BLaER1 treated with 17β-estradiol and CSF1 and Interleukin-3, amounts not matched to agents 10 nM and 100 nM (cell line): ENCODE measurements around the gene KRT86.
"Not testable (repeated sequence)": the region's sequence is repeated elsewhere in the genome, so short reads cannot be mapped to it uniquely, and the experiment has no call there.

Experiments used
- H3K27ac ChIP-seq, 11 experiments: shearing (Covaris generic); formaldehyde crosslinking; 2 replicates each; pipeline ENCODE4 v1.8.1; 2022
- H3K27me3 ChIP-seq, 11 experiments: shearing (Covaris generic); formaldehyde crosslinking; 2 replicates each; pipeline ENCODE4 v1.8.1; 2022
- H3K36me3 ChIP-seq, 11 experiments: shearing (Covaris generic); formaldehyde crosslinking; 2 replicates each; pipeline ENCODE4 v1.8.1; 2022
- H3K4me1 ChIP-seq, 10 experiments: shearing (Covaris generic); formaldehyde crosslinking; 2 replicates each; pipeline ENCODE4 v1.8.1; 2022
- H3K4me2 ChIP-seq, 11 experiments: shearing (Covaris generic); formaldehyde crosslinking; 2 replicates each; pipeline ENCODE4 v1.8.1; 2022
- H3K4me3 ChIP-seq, 10 experiments: shearing (Covaris generic); formaldehyde crosslinking; 2 replicates each; pipeline ENCODE4 v1.8.1; 2022
- H3K9ac ChIP-seq, 11 experiments: shearing (Covaris generic); formaldehyde crosslinking; 2 replicates each; pipeline ENCODE4 v1.8.1; 2022
- H3K9me3 ChIP-seq, 11 experiments: shearing (Covaris generic); formaldehyde crosslinking; replicated peaks in 1 of 11; 2 replicates each; pipeline ENCODE4 v1.8.1; 2022
- H4K20me1 ChIP-seq, 11 experiments: shearing (Covaris generic); formaldehyde crosslinking; 2 replicates each; pipeline ENCODE4 v1.8.1; 2022
- Cebpa-rat ChIP-seq, 11 experiments: shearing (Covaris generic); IDR thresholded peaks; 2 replicates each; pipeline ENCODE4 v1.8.1; 2022

The KRT86 gene

DNA sequence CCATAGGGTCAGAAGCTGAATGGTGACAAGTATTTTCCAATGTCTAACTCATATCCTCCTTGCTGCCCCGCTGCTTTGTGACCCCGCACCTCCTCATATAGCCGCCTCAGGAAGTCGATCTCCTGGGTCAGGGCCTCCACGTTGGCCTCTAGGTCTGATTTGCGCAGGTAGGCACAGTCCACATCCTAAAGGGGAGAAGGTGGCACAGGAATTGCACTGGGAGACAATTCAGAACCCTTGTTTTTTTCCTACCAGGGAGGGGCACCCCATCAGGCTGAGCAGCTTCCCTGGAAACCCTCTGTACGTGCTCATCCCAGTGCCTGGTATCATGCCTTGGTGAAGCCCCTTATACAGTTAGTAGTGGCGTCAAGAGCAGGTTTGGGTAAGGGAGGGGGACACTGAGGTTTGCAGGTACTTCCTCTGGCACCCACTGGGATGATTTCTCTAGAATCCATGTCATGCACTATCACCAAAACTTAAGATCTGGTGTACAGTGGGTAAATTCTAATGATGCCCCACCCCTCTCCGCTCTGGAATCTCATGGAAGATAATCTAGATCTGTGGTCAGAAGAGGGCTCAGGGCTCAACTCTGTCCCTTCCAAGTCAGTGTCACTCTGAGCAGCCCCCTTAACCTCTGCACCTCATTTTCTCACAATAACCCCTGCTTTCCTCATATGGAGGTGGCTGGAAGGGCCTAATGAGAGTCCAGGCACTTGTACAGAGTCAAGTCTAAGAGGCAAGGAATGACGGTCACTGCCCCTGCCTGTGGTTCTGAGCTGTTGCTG lies 20.1 kb upstream of the KRT86 start:
- no peaks in the 10 kb centered on the region for H4K20me1 ChIP-seq
- no peak overlapping the region for H3K27ac ChIP-seq
- H3K27me3 ChIP-seq, result peaks cover 10 to 16% (median 15%) of the 10 kb centered on the region in 11 experiments; a peak in 21 of 22 replicates
- H3K9me3 ChIP-seq, result peaks cover 0 to 5% (median 0%) of the 10 kb centered on the region in 11 experiments; a peak in 1 of 22 replicates
- no peak overlapping the region for H3K4me2 ChIP-seq
- H3K36me3 ChIP-seq, result no peaks in the 10 kb centered on the region
- TF ChIP-seq Cebpa-rat (IDR thresholded peaks at IDR 0.05), result no peak
- H3K4me1 ChIP-seq, result peaks cover 0 to 33% (median 17%) of the 10 kb centered on the region in 10 experiments; a peak in 14 of 20 replicates
- no peak overlapping the region for H3K4me3 ChIP-seq
- no peak overlapping the region for H3K9ac ChIP-seq

DNA sequence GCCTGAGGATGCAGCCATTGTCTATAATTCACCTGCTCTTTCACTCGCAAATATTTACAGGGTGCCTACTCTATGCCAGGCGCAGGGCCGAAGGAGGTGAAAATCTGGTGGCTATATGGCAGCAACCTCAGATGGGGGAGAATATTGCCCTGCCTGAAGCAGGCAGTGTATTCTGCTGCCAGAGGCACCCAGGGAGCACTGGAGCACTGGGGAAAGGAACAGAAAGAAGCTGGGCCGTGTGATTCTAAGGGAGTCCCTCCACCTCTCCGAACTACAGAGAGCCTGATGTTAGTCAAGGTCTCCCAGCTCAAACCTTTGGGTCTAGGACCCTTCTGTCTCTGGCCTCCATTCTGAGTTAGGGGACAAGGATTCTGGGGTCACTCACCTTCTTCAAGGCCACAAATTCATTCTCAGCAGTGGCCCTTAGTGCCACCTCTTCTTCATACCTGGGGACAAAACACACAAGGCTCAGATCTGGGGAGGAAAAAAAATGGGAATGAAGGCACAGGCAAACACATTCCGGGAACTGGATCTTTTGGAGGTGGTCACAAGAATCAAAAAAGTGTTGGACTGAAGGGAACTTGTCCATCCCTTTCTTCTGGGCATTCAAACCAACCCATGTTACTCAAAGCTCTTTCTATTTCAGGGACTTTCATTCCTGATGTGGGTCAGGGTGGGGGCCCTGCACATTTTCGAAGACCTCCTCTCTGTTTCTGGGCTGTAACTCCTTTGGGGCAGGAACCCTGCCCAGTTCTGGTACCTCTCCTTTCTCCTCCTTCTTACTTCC lies 19.3 kb upstream of the KRT86 start:
- peaks cover 5 to 8% (median 7%) of the 10 kb centered on the region in 11 experiments; a peak in 21 of 22 replicates for H3K27me3 ChIP-seq
- no peak overlapping the region for H3K4me3 ChIP-seq
- no peak overlapping the region for H3K4me2 ChIP-seq
- no peak overlapping the region for H3K9ac ChIP-seq
- no peaks in the 10 kb centered on the region for H4K20me1 ChIP-seq
- H3K27ac ChIP-seq, result no peak overlapping the region
- no peaks in the 10 kb centered on the region for H3K36me3 ChIP-seq
- peaks cover 7 to 33% (median 24%) of the 10 kb centered on the region in 10 experiments for H3K4me1 ChIP-seq
- peaks cover 0 to 5% (median 0%) of the 10 kb centered on the region in 11 experiments; a peak in 1 of 22 replicates for H3K9me3 ChIP-seq
- no peak for TF ChIP-seq Cebpa-rat (IDR thresholded peaks at IDR 0.05)

GRCh38 chr12:52255926-52256583 lies 18.4 kb upstream of the KRT86 start:
- Histone ChIP-seq H3K9me3 (peaks cover 0 to 5% (median 0%) of the 10 kb centered on the region in 11 experiments; a peak in 1 of 22 replicates), H4K20me1 (no peaks in the 10 kb centered on the region), H3K4me3 (no peak overlapping the region), H3K9ac (no peak overlapping the region), H3K27me3 (no peaks in the 10 kb centered on the region), H3K4me2 (no peak overlapping the region), H3K36me3 (no peaks in the 10 kb centered on the region), H3K27ac (no peak overlapping the region), H3K4me1 (peaks cover 13 to 40% (median 31%) of the 10 kb centered on the region in 10 experiments)
- no peak for TF ChIP-seq Cebpa-rat (IDR thresholded peaks at IDR 0.05)

DNA sequence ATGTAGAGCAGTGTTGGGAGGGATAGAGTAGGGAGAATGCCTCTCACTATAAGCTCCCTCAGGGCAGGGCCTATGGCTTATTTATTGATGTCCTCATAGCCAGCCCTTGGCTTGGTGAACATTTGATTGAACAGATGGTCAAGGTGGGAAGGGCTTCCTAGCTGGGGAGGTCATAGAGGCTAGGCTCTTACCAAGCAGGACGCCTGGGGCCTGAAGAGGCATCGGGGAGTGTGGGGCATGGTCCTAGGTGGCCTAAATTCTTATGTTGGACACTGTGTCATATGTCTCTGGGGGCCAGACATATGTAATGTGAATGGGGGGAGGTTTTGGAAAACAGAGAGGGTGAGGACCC lies 17.9 kb upstream of the KRT86 start:
- Histone ChIP-seq H4K20me1 (no peaks in the 10 kb centered on the region), H3K4me1 (peaks cover 13 to 38% (median 29%) of the 10 kb centered on the region in 10 experiments), H3K4me3 (no peak overlapping the region), H3K27ac (no peak overlapping the region), H3K27me3 (no peaks in the 10 kb centered on the region), H3K4me2 (no peak overlapping the region), H3K9me3 (peaks cover 0 to 5% (median 0%) of the 10 kb centered on the region in 11 experiments; a peak in 1 of 22 replicates), H3K9ac (no peak overlapping the region), H3K36me3 (no peaks in the 10 kb centered on the region)
- no peak for TF ChIP-seq Cebpa-rat (IDR thresholded peaks at IDR 0.05)

GRCh38 chr12:52257074-52257551 lies 17.3 kb upstream of the KRT86 start:
- no peak overlapping the region for H3K9ac ChIP-seq
- no peaks in the 10 kb centered on the region for H3K27me3 ChIP-seq
- no peak for TF ChIP-seq Cebpa-rat (IDR thresholded peaks at IDR 0.05)
- peak overlapping the region in 1 of 11 experiments; percentile 16; a peak in 1 of 22 replicates for H3K4me2 ChIP-seq
- peaks cover 0 to 7% (median under 1%) of the 10 kb centered on the region in 11 experiments; a peak in 7 of 22 replicates for H3K9me3 ChIP-seq
- H3K27ac ChIP-seq, result no peak overlapping the region
- H3K4me3 ChIP-seq, result no peak overlapping the region
- peaks cover 11 to 33% (median 23%) of the 10 kb centered on the region in 10 experiments for H3K4me1 ChIP-seq
- no peaks in the 10 kb centered on the region for H3K36me3 ChIP-seq
- no peaks in the 10 kb centered on the region for H4K20me1 ChIP-seq

DNA sequence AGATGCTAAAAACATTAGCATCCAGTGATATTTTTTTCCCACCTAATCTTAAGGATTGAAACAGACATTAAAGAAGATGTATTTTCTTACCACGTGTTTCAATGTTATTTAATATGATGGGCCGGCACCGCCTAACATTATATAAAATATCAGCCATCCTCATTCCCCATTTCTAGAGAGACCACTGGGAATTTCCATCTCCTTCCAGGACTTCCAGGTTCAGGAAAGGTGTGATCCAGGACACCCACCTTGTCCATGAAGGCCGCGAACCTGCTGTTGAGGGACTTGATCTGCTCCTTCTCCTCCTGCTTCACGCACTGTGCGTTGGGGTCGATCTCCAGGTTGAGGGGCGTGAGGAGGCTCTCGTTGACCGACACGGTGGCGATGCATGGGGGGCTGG lies 16.5 kb upstream of the KRT86 start:
- not testable (repeated sequence) for H4K20me1 ChIP-seq, H3K9ac ChIP-seq, H3K36me3 ChIP-seq, H3K27ac ChIP-seq, H3K27me3 ChIP-seq, H3K4me3 ChIP-seq, H3K4me2 ChIP-seq
- Histone ChIP-seq H3K4me1 (peaks cover 11 to 31% (median 19%) of the 10 kb centered on the region in 10 experiments), H3K9me3 (peaks cover 0 to 15% (median 9%) of the 10 kb centered on the region in 11 experiments; a peak in 13 of 22 replicates)

- Histone ChIP-seq H3K27ac (no peak overlapping the region), H3K36me3 (no peaks in the 10 kb centered on the region), H3K4me2 (no peak overlapping the region), H3K9me3 (peaks cover 0 to 18% (median 12%) of the 10 kb centered on the region in 11 experiments; a peak in 13 of 22 replicates), H3K27me3 (no peaks in the 10 kb centered on the region), H4K20me1 (no peaks in the 10 kb centered on the region), H3K9ac (no peak overlapping the region), H3K4me3 (no peak overlapping the region), H3K4me1 (peaks cover 11 to 31% (median 18%) of the 10 kb centered on the region in 10 experiments)
- no peak for TF ChIP-seq Cebpa-rat (IDR thresholded peaks at IDR 0.05)
These were observed 16.0 kb upstream of the KRT86 start for GRCh38 chr12:52258335-52258901.

DNA sequence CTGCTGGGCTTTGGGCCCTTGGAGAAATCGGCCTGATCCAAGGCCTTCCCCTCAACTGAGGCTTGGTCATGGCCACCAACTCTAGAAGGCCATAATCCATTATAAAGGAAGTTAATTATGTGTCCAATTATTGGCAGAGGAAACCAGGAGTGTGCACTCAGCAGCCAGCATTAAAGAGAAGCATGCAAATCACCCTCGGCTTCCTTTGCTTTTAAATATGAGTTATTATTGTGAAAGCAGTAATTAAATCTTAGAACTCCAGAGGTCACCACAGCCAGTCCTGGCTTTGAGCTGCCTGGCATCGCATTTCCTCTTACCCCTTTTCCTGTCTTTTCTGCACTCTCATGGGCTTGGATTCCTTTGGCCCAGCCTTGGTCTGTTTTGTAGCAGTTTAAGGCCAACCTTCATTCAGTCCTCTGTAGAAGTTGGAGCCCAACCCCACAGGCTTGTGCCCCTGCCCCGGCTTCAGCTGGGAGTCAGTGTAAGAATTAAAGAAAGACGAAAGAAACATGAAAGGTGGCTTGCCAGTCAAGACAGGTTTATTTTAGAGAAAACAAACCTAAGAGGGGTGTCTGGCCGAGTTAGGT lies 14.7 kb upstream of the KRT86 start:
- Histone ChIP-seq H3K9me3 (peaks cover 0 to 18% (median 12%) of the 10 kb centered on the region in 11 experiments; a peak in 13 of 22 replicates), H3K27ac (peak overlapping the region in 5 of 11 experiments; percentile 1 to 61 (median 33); a peak in 8 of 22 replicates), H3K9ac (peak overlapping the region in 1 of 11 experiments; percentile 43; a peak in 3 of 22 replicates), H3K36me3 (no peaks in the 10 kb centered on the region), H3K4me2 (peak overlapping the region; percentile 11 to 74 (median 44)), H3K4me3 (no peak overlapping the region), H4K20me1 (no peaks in the 10 kb centered on the region), H3K4me1 (peaks cover 11 to 31% (median 18%) of the 10 kb centered on the region in 10 experiments), H3K27me3 (no peaks in the 10 kb centered on the region)
- TF ChIP-seq Cebpa-rat (IDR thresholded peaks at IDR 0.05), result no peak
